ENCODE results near the gene SLC35A3. TPM values are rescaled to one million over a fixed set of nuclear protein-coding genes. Genes with fewer than 3 reads are reported as not detected.
A peak's percentile ranks its signal among the peaks of the same experiment; 100 is the strongest.

The SLC35A3 gene
- total RNA-seq, 1 donor: 35.8 TPM

DNA sequence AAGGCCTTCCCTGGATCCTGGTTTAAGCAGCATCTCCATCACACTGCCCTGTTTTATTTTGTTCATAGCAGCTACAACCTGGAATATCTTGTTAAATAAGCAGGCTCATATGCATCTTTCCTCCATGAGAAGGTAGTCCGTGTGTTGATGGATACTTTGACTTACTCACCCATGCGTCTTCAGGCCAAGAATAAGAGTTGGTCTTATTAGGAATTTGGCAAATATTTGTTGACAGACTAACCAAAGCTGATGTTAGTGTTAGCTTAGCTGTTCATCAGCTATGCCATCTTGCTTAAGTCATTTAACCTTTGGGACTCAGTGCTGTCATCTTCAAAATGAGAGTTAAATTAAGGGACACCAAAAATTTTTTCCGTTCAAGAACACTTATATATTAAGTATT is 103.7 kb downstream of the SLC35A3 start:
- no peak for DNase-seq (ENCODE audit: low read depth)
- TF ChIP-seq, protein P1, sequence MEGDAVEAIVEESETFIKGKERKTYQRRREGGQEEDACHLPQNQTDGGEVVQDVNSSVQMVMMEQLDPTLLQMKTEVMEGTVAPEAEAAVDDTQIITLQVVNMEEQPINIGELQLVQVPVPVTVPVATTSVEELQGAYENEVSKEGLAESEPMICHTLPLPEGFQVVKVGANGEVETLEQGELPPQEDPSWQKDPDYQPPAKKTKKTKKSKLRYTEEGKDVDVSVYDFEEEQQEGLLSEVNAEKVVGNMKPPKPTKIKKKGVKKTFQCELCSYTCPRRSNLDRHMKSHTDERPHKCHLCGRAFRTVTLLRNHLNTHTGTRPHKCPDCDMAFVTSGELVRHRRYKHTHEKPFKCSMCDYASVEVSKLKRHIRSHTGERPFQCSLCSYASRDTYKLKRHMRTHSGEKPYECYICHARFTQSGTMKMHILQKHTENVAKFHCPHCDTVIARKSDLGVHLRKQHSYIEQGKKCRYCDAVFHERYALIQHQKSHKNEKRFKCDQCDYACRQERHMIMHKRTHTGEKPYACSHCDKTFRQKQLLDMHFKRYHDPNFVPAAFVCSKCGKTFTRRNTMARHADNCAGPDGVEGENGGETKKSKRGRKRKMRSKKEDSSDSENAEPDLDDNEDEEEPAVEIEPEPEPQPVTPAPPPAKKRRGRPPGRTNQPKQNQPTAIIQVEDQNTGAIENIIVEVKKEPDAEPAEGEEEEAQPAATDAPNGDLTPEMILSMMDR (IDR thresholded peaks at IDR 0.05; ENCODE audit: insufficient read depth, low read length): no peak

DNA sequence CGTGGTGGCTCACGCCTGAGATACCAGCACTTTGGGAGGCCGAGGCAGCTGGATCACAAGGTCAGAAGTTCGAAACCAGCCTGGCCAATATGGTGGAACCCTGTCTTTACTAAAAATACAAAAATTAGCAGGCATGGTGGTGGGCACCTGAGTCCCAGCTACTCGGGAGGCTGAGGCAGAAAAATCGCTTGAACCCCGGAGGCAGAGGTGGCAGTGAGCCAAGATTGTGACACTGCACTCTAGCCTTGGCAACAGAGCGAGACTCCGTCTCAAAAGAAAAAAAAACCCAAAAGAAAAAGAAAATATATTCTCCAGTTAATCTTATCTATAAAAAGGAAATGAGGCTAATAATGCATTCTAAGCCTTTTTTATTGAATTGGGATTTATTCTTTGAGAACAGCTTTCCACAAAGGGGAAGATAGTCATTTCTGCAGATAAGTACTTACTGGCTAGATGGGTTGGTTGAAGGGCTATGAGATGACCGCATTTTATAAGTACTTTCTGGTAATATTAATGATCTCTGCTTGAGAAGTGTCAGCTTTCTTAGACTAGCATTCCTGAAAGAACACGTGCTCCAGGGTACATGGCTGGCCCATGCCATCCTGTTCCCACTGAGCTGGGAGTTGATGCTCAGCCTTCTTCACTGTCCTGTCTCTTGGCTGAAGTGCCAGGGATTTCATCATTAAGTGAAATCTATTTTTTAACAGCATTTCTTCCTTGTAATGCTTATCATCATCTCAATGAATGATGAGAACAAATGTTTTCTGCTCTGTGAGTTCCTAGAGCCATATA is 105.0 kb downstream of the SLC35A3 start:
- peak; percentile 59 for DNase-seq (ENCODE audit: low read depth)
- TF ChIP-seq, protein P1 (IDR thresholded peaks at IDR 0.05; ENCODE audit: insufficient read depth, low read length): no peak
- no peak overlapping the region for H3K4me3 ChIP-seq (ENCODE audit: low read depth, low read length)

More for the DNA sequence above, 103.7 kb downstream of the SLC35A3 start:
- no peak overlapping the region for H3K4me3 ChIP-seq (ENCODE audit: low read depth, low read length)

DNA sequence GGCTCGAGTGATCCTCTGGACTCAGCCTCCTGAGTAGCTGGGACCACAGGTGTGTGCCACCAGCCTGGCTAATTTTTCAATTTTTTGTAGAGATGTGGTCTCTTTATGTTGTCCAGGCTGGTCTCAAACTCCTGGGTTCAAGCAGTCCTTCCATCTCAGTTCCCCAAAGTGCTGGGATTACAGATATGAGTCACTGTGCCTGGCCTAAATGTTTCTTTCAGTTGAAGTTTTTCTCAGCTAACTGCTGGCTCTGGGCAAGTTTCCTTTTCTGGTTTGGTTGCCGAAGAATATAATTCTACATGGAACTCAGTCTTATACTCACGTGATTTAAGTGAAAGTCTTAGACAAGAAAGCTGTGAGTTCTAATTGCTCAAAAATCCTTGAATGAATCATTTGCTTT is 106.0 kb downstream of the SLC35A3 start:
- no peak overlapping the region for H3K4me3 ChIP-seq (ENCODE audit: low read depth, low read length)
- TF ChIP-seq, protein P1 (IDR thresholded peaks at IDR 0.05; ENCODE audit: insufficient read depth, low read length): no peak
- peak; percentile 65 for DNase-seq (ENCODE audit: low read depth)

DNA sequence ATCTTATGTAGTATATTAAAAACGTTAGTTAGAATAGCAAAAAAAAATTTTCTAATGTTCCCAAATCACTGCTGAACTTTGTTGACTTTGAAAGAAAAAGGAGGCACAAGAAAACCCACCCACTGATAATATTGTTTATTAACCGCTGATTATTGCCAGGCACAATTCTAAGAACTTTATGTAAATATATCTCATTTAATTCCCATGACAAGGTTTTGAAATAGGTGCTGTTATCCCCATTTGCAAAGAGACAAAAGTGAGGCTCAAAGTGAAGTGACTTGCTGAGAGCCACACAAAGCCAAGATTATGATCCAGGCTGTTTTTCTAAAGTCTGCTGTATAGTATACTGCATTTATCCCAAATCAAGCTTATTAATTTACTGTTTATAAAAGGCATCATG is 106.5 kb downstream of the SLC35A3 start:
- H3K4me3 ChIP-seq (ENCODE audit: low read depth, low read length): no peak overlapping the region
- no peak for DNase-seq (ENCODE audit: low read depth)
- TF ChIP-seq, protein P1 (IDR thresholded peaks at IDR 0.05; ENCODE audit: insufficient read depth, low read length): no peak

DNA sequence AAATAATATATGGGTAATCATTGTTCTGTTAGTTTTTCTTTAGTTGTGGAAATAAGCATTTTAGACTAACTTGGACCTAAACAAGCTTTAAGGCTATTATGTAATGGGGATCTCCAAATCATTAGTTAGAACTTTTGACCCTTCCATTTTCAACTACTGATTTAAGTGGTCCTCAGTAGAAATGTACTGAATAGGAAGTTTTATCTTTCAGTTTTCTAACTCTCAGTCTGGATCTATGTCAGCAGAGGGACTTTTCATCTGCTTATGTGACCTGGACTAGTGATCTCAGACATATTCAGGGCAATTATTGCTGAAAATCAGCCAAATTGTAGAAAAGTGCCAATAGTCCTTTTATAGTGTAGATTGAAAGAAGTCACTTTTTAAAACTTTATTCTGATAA is 106.9 kb downstream of the SLC35A3 start:
- DNase-seq (ENCODE audit: low read depth): no peak
- H3K4me3 ChIP-seq (ENCODE audit: low read depth, low read length): no peak overlapping the region
- TF ChIP-seq, protein P1 (IDR thresholded peaks at IDR 0.05; ENCODE audit: insufficient read depth, low read length): no peak

DNA sequence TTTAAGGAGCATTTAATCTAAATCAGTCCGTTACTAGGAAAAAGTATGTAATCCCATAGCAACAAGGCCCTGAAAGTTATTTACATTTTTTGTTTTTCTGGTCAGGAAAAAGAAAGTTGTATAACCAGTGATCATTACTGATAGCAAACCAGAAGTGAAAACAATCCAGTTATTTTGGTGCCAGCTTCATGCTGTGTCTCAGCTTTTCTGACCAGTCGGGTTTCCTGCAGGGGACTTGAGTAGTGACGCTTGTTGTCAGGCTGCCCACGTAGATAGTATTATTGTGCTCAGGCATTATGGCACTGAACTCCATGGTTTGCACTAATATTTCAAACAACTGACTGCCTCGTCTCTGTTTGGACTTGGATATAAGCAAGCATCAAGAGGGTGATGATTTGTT is 107.7 kb downstream of the SLC35A3 start:
- no peak overlapping the region for H3K4me3 ChIP-seq (ENCODE audit: low read depth, low read length)
- peak; percentile 16 for DNase-seq (ENCODE audit: low read depth)
- TF ChIP-seq, protein P1 (IDR thresholded peaks at IDR 0.05; ENCODE audit: insufficient read depth, low read length): no peak

Measured in fibroblast of the aortic adventitia (primary cell).